CD4-positive, alpha-beta T cell treated with Interleukin-17A for 4 hours (primary cell): ENCODE data around the gene ANKRD10.

Experiments
- DNase-seq: peaks from one replicate; pipeline ENCODE4 v3.0.0-alpha.2; 2020; ENCODE audit warnings: mixed read lengths

The ANKRD10 gene

GRCh38 chr13:110944968-110945927, 30.4 kb upstream of the ANKRD10 start:
- no peak for DNase-seq

- DNase-seq = no peak
Observed at GRCh38 chr13:110944121-110944967, 29.5 kb upstream of the ANKRD10 start.

- no peak for DNase-seq
Observed at GRCh38 chr13:110942248-110942981, 27.5 kb upstream of the ANKRD10 start.

- no peak for DNase-seq
Observed at GRCh38 chr13:110938662-110939421, 24.0 kb upstream of the ANKRD10 start.

- DNase-seq = no peak
Observed at GRCh38 chr13:110937511-110938285, 22.8 kb upstream of the ANKRD10 start.

GRCh38 chr13:110936519-110936918, 21.6 kb upstream of the ANKRD10 start:
- DNase-seq = no peak

GRCh38 chr13:110932588-110932987, 17.7 kb upstream of the ANKRD10 start:
- no peak for DNase-seq

- no peak for DNase-seq
Observed at GRCh38 chr13:110929104-110929777, 14.4 kb upstream of the ANKRD10 start.

- DNase-seq = no peak
Observed at GRCh38 chr13:110925023-110925612, 10.2 kb upstream of the ANKRD10 start.

GRCh38 chr13:110924639-110924934, 9.7 kb upstream of the ANKRD10 start:
- no peak for DNase-seq

GRCh38 chr13:110923777-110924638, 9.1 kb upstream of the ANKRD10 start:
- DNase-seq = no peak

GRCh38 chr13:110923086-110923485, 8.2 kb upstream of the ANKRD10 start:
- no peak for DNase-seq

GRCh38 chr13:110922506-110922905, 7.6 kb upstream of the ANKRD10 start:
- DNase-seq = no peak

GRCh38 chr13:110921695-110922094, 6.8 kb upstream of the ANKRD10 start:
- no peak for DNase-seq

GRCh38 chr13:110921209-110921608, 6.3 kb upstream of the ANKRD10 start:
- DNase-seq = no peak

GRCh38 chr13:110920038-110920437, 5.2 kb upstream of the ANKRD10 start:
- DNase-seq = no peak

- DNase-seq = no peak
Observed at GRCh38 chr13:110916301-110917142, 1.7 kb upstream of the ANKRD10 start.

- DNase-seq = no peak
Observed at GRCh38 chr13:110915874-110916206, 971 bp upstream of the ANKRD10 start.
